Astrocyte (in vitro differentiated cells and primary cell): ENCODE measurements around the gene BMP6.

Source experiments
- EZH2 ChIP-seq: IDR thresholded peaks from 2 replicates; pipeline ENCODE4 v1.6.1; 2012; ENCODE audit warnings: mild to moderate bottlenecking, low read length, inconsistent platforms; ENCODE audit not compliant: insufficient read depth
- TF ChIP-seq, protein P1 (sequence below): IDR thresholded peaks from 2 replicates; pipeline ENCODE4 v1.5.1; 2011; ENCODE audit warnings: low read depth, mild to moderate bottlenecking, inconsistent platforms, low read length, moderate library complexity; ENCODE audit not compliant: insufficient read depth

DNA sequence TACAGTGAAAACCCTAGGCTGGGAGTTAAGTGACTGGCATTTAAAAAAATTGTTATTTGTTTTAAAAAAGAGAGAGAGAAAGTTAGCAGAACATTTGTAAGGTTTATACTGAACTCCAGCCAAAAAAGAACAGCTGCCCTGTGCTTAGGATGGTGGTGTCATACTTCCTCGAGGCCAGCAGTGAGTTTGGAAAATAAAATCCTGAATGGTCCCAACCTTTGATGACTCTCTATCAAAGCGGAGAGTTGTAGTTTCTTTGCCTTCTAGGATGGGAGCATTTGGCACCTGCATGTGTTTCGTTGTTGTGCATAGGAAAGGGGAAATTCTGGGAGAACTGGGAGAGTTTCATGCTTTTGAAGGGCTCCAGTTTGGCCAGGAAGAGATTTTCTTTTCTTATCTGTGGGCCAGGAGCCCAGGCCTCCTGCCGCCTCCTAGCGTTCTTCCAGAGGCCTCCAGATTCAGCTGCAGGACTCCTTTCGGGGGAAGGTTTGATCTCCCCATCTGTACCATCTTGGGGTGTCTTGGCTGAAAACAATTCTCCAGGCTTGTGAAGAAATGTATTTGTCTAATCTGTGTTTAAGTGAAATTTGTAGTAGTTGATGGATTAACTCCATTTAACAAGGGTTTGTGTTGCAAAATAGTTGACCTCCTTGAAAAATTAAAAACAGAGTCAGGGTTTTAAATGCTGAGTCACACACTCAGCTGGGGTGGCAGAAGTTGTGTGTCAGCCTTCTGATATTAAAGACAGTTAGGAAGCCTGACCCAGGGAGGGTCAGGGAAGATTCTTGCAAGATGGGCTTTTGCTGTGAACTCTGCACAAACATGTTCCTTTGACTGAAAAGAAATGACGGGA lies 121.3 kb downstream of the BMP6 start:
- TF ChIP-seq, protein P1, sequence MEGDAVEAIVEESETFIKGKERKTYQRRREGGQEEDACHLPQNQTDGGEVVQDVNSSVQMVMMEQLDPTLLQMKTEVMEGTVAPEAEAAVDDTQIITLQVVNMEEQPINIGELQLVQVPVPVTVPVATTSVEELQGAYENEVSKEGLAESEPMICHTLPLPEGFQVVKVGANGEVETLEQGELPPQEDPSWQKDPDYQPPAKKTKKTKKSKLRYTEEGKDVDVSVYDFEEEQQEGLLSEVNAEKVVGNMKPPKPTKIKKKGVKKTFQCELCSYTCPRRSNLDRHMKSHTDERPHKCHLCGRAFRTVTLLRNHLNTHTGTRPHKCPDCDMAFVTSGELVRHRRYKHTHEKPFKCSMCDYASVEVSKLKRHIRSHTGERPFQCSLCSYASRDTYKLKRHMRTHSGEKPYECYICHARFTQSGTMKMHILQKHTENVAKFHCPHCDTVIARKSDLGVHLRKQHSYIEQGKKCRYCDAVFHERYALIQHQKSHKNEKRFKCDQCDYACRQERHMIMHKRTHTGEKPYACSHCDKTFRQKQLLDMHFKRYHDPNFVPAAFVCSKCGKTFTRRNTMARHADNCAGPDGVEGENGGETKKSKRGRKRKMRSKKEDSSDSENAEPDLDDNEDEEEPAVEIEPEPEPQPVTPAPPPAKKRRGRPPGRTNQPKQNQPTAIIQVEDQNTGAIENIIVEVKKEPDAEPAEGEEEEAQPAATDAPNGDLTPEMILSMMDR = no peak
- no peak for TF ChIP-seq EZH2
